NCI-H510A treated with DMSO at 0.1 percent for 48 hours (cell line): Measurements from ENCODE around the gene ASAH2B.
"Not testable (repeated sequence)": the region's sequence is repeated elsewhere in the genome, so short reads cannot be mapped to it uniquely, and the experiment has no call there.

Experiments
- DNase-seq: peaks from one replicate; lab custom pipeline; 2025; lab: John Stamatoyannopoulos, UW

ASAH2B gene

GRCh38 chr10:50739618-50740292 is at the start of gene ASAH2B:
TSS of gene ASAH2B (plus strand) at chr10:50739936. CDS start at chr10:50745131, 5,195 bp downstream.
- peak; percentile 50 for DNase-seq

GRCh38 chr10:50697819-50698218 is 41.9 kb upstream of the ASAH2B start:
- not testable (repeated sequence) for DNase-seq

- not testable (repeated sequence) for DNase-seq
Observed at GRCh38 chr10:50701947-50702346, 37.8 kb upstream of the ASAH2B start.

GRCh38 chr10:50702997-50703396 is 36.7 kb upstream of the ASAH2B start:
- DNase-seq: not testable (repeated sequence)

- DNase-seq: not testable (repeated sequence)
Observed at GRCh38 chr10:50704436-50705079, 35.2 kb upstream of the ASAH2B start.

- not testable (repeated sequence) for DNase-seq
Observed at GRCh38 chr10:50706006-50706405, 33.7 kb upstream of the ASAH2B start.

GRCh38 chr10:50710241-50710640 is 29.5 kb upstream of the ASAH2B start:
- not testable (repeated sequence) for DNase-seq

- not testable (repeated sequence) for DNase-seq
Observed at GRCh38 chr10:50723812-50724211, 15.9 kb upstream of the ASAH2B start.

GRCh38 chr10:50728112-50728511 is 11.6 kb upstream of the ASAH2B start:
- not testable (repeated sequence) for DNase-seq

GRCh38 chr10:50738987-50739617 is 634 bp upstream of the ASAH2B start:
- not testable (repeated sequence) for DNase-seq

GRCh38 chr10:50740293-50740648 is 535 bp downstream of the ASAH2B start:
- DNase-seq: peak; percentile 24

- DNase-seq: not testable (repeated sequence)
Observed at GRCh38 chr10:50742820-50743219, 3.1 kb downstream of the ASAH2B start.

GRCh38 chr10:50766774-50767513 is 27.2 kb downstream of the ASAH2B start:
- not testable (repeated sequence) for DNase-seq

GRCh38 chr10:50772042-50772441 is 32.3 kb downstream of the ASAH2B start:
- not testable (repeated sequence) for DNase-seq

GRCh38 chr10:50774868-50775267 is 35.1 kb downstream of the ASAH2B start:
- DNase-seq: not testable (repeated sequence)

GRCh38 chr10:50780036-50780435 is 40.3 kb downstream of the ASAH2B start:
- DNase-seq: not testable (repeated sequence)

GRCh38 chr10:50782017-50782416 is 42.3 kb downstream of the ASAH2B start:
- DNase-seq: not testable (repeated sequence)

- not testable (repeated sequence) for DNase-seq
Observed at GRCh38 chr10:50787962-50788361, 48.2 kb downstream of the ASAH2B start.

GRCh38 chr10:50788951-50789945 is 49.5 kb downstream of the ASAH2B start:
- peak; percentile 2 for DNase-seq

- no peak for DNase-seq
Observed at GRCh38 chr10:50794490-50794889, 54.8 kb downstream of the ASAH2B start.

GRCh38 chr10:50796693-50797092 is 57.0 kb downstream of the ASAH2B start:
- DNase-seq: no peak
